T47D (cell line): ENCODE results near the gene MSMP.

Experiments used
- DNase-seq, 2 experiments: peaks; one replicate each; pipeline versions ENCODE4 v3.0.0 to v3.0.0-alpha.2; 2011 to 2012; ENCODE audit warnings: low read depth in 1 of 2, low spot score in 1 of 2
- JUND ChIP-seq: IDR thresholded peaks from 2 replicates; pipeline ENCODE4 v1.6.1; 2012; ENCODE audit warnings: low read depth
- in situ Hi-C: cut with HindIII; loops from 2 replicates; pipeline ENCODE4 v1.10.0; 2016; ENCODE audit warnings: low sequenced_read_pairs, low pct_unique_long_range_greater_than_20kb

MSMP gene

DNA sequence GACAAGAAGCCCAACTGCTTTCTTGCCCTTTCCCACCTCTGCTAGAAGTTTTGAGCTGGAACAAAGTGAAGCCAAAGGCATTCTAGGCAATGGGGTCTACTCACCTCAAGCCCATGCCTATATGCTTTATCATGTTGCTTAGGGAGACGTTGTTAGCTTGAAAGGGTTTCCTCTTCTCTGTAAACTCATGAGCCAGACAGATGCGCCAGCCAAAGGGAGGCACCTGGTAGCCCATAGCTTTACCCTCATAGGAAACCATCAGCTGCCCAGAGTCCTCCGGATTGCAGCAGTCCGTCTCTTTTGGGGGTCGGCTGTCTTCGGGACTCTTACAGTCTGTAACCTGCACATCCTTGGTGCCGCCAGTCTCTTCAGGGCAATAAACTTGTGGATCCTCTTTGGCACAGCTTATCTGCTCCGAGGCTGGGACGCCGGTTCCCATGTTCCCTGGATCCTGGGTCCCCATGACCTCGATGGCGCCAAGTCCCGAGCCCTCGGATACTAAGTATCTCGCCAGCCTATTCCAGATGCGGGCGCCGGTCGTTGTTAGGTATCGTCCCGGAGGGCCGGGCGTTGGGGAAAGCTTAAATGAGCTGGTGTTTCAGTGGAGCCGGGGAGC lies 5.7 kb downstream of the MSMP start:
- DNase-seq = no peak
- in situ Hi-C loops = no loop called here
- TF ChIP-seq JUND = no peak

DNA sequence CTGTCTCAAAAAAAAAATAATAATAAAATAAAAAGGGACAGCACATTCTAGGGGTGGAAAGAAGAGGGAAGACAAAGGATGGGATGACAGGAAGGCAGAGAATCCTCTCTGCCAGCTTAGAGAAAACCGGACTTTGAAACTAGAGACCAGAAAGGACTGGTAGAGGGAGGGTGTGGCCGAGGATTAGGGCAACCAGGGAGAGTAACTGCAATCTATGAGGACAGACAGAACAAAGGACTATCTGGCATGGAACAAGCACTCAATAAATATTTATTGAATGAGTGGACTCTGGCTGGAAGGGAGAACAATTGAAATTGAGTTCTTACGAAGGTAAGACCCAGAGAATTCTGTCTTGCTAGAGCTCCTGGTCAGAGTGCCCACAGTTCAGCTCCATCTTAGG lies 7.5 kb downstream of the MSMP start:
- TF ChIP-seq JUND = no peak
- no peak for DNase-seq
- in situ Hi-C loops = no loop called here

DNA sequence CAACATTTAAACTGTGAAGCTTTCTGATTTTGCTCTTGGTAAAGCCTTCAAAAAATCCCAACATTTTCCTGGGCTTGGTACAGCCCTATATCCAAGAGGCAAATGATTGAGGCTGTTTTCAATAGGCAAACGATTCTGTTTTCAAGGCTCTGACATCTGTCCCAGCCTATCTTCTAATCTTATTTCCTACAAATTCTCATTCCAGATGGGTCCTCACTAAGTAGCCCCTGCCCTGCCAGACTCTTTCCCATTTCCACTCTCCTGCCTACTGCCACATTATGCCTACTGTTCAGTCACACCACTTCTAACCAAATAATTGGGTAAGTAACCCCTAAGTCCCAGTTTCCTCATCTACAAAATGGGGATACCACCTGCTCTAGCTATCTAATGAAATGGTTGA lies 8.5 kb downstream of the MSMP start:
- no peak for DNase-seq
- no peak for TF ChIP-seq JUND
- in situ Hi-C loops = no loop called here

DNA sequence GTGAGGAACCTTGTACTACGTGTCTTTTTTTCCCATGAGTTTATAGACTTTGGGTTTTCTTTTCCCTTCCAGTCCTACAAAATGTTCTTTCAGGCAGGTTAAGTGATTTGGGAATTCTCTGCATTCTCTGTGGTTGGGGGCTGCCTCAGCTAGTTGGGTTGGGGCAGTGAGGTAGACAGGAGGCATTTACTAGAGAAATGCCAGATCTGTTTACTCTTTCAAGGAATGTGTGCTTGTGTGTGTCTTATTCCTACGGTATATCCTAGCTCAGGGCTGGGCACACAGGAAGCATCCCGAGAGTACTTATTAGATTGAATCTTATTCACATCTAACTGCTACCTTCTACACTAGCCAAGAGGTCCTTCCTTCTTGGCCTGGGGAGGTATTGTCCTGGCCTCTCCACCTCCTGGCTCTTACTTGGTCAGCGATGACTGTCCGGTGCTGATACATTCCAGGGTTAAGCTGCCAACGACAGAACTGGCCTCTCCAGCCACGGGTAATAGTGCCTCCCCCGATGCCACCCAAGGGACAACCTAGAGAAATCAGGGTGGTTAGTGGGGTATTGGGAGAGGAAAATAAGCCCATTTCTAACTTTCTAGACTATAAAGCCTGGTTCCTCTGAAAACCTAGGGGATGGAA lies 10.1 kb downstream of the MSMP start:
- in situ Hi-C loops = no loop called here
- TF ChIP-seq JUND = no peak
- DNase-seq = no peak

DNA sequence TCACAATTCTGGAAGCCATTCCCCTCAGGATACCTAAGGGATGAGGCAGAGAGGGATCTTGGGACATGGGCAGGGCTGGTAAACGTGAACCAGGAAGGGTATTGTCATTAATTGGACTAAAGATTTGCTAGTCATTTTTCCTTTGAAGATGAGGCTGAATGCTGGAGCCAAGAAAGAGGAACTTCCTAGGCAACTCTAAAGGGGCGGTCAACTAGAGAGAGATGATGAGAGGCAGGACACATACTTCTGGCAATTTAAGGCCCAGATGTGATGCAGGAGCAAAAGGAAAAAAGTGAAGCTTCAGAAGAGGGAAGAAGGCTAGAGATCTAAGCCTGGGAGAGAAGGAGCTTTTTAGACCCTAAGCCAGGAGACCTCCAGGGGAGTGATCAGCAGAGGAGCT lies 10.6 kb downstream of the MSMP start:
- in situ Hi-C loops = no loop called here
- no peak for DNase-seq
- TF ChIP-seq JUND = no peak

DNA sequence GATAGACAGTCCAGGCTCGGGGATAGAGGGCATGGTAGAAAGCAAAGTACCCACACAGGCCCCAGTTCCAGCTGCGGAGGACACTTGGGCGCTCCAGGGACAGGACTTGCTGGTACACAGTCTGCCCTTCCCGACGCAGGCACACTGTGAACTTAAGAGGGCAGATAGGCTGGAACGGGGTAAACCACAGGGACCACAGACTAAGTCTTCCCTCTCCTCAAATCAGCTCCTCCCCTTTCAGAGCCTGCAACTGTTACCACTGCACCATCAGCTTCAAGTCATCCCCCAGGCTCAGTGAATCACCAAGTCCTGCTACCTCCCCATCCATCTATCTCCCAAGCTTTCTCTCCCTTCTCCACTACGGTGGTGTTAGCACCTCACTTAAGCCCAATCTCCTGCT lies 12.3 kb downstream of the MSMP start:
- in situ Hi-C loops = no loop called here
- TF ChIP-seq JUND = no peak
- no peak for DNase-seq

DNA sequence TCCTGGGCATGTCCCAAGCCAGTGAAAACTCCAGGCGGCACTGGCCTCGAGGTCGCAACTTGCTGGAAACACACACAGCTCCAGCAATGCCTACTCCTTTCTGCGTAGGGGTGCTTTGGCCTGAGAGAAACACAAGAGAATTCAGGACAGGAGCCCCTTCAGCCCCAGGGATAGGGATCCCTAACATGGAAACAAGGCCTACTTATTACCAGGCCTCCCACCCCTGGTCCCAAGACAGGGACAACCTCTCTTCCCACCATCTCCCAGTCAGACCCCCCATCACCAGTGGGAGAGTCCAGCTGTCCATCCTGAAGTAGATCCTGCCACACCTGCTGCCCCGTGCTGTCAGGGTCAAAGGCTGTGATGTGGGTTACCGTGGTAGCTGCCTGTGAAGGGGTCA lies 13.8 kb downstream of the MSMP start:
- in situ Hi-C loops = no loop called here
- no peak for TF ChIP-seq JUND
- no peak for DNase-seq

DNA sequence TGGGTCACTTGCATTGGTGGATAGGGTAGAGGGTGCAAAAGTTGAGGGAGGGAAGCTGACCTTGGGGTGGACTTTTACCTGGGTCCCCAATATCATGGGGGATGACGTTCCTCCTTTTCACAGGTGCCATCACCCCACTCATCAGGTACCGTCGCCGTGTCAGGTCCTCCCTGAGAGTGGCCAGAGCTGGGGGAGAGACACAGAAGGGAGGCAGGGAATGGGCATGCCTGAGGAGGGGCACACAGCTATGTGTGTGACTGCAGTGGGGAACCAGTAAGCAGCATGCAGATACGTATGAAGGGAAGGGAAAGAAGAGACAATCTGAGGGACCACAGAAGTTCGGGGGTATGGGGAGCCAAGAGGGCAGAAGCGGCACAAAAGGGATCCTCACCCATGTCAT lies 15.2 kb downstream of the MSMP start:
- TF ChIP-seq JUND = no peak
- in situ Hi-C loops = no loop called here
- no peak for DNase-seq

DNA sequence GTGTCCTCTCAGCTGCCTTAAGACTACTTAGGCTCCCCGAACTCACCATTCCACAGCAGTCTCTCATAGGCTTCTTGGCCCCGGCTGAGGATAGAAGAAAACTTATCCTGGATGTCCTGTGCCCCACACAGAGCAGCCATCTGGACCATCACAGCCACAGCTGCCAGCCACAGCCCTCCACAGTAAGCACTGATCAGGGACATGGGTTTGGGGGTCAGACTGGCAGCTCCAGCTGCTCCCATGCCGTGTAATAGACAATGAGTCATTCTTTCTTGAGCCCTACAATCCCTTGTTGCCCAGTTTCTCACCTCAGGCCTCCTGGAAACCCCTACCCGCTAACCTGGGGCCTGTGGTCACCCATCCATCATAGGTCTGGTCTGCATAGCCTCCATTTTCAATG lies 15.9 kb downstream of the MSMP start:
- in situ Hi-C loops = no loop called here
- no peak for TF ChIP-seq JUND
- DNase-seq = no peak

DNA sequence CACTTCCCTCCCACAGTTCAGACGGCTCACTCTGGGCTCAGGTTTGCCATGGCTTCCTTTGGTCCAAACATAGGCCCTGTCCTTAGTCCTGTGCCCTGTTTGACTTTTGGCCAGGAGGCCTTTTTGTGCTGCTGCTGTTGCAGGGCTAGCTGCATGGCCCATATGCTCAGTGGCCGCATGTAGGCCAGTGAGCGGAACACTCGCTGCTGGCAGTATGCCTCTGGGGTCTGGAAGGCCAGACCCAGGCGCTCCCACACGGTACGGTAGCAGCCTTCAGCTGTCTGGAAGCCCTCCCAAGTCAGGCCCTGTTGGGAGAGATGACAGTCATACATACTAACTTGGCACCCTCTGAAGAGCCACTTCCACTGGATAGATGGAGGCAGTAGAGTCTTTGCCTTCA lies 16.9 kb downstream of the MSMP start:
- no peak for DNase-seq
- in situ Hi-C loops = no loop called here
- no peak for TF ChIP-seq JUND

DNA sequence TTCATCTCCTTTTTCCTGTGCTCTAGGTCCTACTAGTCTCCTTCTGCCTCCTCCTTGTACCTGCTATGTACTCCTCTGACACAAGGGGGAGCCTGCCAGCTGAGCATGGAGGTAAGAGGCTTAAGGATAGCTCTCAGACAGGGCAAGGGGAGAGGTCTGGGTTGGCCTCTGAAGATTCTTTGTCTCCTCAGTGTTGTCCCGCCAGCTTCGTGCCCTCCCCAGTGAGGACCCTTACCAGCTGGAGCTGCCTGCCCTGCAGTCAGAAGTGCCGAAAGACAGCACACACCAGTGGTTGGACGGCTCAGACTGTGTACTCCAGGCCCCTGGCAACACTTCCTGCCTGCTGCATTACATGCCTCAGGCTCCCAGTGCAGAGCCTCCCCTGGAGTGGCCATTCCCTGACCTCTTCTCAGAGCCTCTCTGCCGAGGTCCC lies 17.9 kb downstream of the MSMP start:
- in situ Hi-C loops = no loop called here
- DNase-seq = peak; percentile 46 to 84
- no peak for TF ChIP-seq JUND

DNA sequence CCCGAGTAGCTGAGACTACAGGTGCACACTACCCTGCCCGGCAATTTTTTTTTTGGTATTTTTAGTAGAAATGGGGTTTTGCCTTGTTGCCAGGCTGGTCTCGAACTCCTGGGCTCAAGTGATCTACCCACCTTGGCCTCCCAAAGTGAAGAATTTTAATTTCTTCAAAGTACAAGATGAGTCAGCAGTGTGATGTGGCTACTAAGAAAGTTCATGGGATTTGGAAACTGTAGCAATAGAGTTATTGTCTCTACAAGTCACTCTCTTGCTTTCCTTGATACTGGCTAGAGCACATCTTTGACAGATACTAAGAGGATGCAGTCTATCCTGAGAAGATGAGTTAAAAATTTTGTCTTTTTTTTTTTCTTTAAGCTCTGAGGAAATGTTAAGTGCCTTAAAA lies 20.0 kb downstream of the MSMP start:
- no peak for TF ChIP-seq JUND
- DNase-seq = no peak
- in situ Hi-C loops = no loop called here

DNA sequence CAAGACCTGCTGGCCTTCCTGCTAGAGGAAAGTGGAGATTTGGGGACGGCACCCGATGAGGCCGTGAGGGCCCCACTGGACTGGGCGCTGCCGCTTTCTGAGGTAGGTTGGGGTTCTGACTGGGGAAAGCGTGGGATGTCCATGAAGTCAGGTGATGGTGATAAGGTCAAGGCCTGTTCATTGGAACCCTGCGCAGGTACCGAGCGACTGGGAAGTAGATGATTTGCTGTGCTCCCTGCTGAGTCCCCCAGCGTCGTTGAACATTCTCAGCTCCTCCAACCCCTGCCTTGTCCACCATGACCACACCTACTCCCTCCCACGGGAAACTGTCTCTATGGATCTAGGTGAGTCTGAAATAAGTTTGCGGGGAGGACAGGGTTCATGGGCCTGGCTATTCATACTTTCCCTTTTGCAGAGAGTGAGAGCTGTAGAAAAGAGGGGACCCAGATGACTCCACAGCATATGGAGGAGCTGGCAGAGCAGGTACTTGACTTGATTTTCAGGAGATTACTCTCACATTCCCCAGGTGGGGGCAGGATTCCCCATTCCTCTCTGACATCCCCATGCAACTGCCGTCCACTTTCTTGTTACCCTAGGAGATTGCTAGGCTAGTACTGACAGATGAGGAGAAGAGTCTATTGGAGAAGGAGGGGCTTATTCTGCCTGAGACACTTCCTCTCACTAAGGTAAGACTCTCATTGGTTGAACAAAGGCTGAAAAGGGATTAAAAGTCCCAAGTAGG lies 21.1 kb downstream of the MSMP start:
- TF ChIP-seq JUND = no peak
- in situ Hi-C loops = no loop called here
- peak; percentile 29 to 78 for DNase-seq
